H1 (cell line): ENCODE data around the gene SPATS2L. TPM values are rescaled to one million over a fixed set of nuclear protein-coding genes. Genes with fewer than 3 reads are reported as not detected.
A peak's percentile ranks its signal among the peaks of the same experiment; 100 is the strongest.

ENCODE experiments used
- ATF2 ChIP-seq: IDR thresholded peaks from 2 replicates; pipeline ENCODE4 v1.6.1; 2012; ENCODE audit warnings: low read length, inconsistent platforms
- CHD7 ChIP-seq: fragments of 300-600 bp; sonication (generic); IDR thresholded peaks from 2 replicates; pipeline ENCODE4 v1.7.1; 2012; ENCODE audit warnings: low read length, moderate library complexity, mild to moderate bottlenecking, inconsistent platforms; ENCODE audit not compliant: insufficient replicate concordance
- RXRA ChIP-seq: IDR thresholded peaks from 2 replicates; pipeline ENCODE4 v1.6.1; 2011; ENCODE audit warnings: low read depth, mild to moderate bottlenecking, low read length, moderate library complexity; ENCODE audit not compliant: insufficient read depth
- TBP ChIP-seq: IDR thresholded peaks from 2 replicates; pipeline ENCODE4 v1.6.1; 2011; ENCODE audit warnings: low read depth, low read length, improper control_type of control experiment
- YY1 ChIP-seq: IDR thresholded peaks from 2 replicates; pipeline ENCODE4 v1.6.1; 2011; ENCODE audit warnings: low read depth, mild to moderate bottlenecking, low read length
- polyA plus RNA-seq, 7 experiments: library from polyadenylated mRNA; depleted of rRNA in 3 of 7; stranded (reverse) in 5 of 7; unstranded in 2 of 7; fragments of >200 nt in 5 of 7; fragments of 200-250 nt in 2 of 7; gene quantifications; 1 replicate in 5 of 7; 2 replicates in 1 of 7; 4 replicates in 1 of 7; pipeline versions ENCODE4 v1.2.1 to v1.2.3, GENCODE V29; 2011 to 2013; ENCODE audit warnings: missing spikeins in 2 of 7, mixed read lengths in 2 of 7
- total RNA-seq: library from RNA; stranded (reverse); fragmentation: NEBNext Ultra II Directional; extraction: Animal tissue kit (Norgen Biotek cat#: 25700); gene quantifications from 2 replicates; pipeline ENCODE4 v1.2.1, GENCODE V29; 2021

SPATS2L gene
- total and polyA plus RNA-seq, 2 of the 8 experiments (the other 6 are each of a cell fraction or from before 2014, with no cell fraction given): 67.3 to 189 TPM

- peak; percentile 26 for TF ChIP-seq CHD7
- no peak for TF ChIP-seq RXRA
- no peak for TF ChIP-seq YY1
- TF ChIP-seq ATF2: no peak
- TF ChIP-seq TBP: no peak
Observed at GRCh38 chr2:200308546-200309295, 2.2 kb downstream of the SPATS2L start (continued).
